Occipital lobe (tissue), 2 donors: ENCODE measurements around the gene CATSPERZ. TPM values are rescaled to one million over a fixed set of nuclear protein-coding genes. Genes with fewer than 3 reads are reported as not detected.

Source experiments
- DNase-seq: peaks from one replicate; lab custom pipeline; 2025; lab: John Stamatoyannopoulos, UW
- total RNA-seq: library from RNA; depleted of rRNA; stranded (reverse); fragments of >200 nt; gene quantifications from one replicate; pipeline ENCODE4 v1.2.3, GENCODE V29; 2014

CATSPERZ gene
- 1.7 TPM for total RNA-seq

- DNase-seq: no peak
Measured at GRCh38 chr11:64299847-64300648, at the start of gene CATSPERZ. CATSPERZ (plus strand) TSS chr11:64300358; CDS start chr11:64300411, 53 bp downstream.

- no peak for DNase-seq
Measured at GRCh38 chr11:64250415-64251015, 49.6 kb upstream of the CATSPERZ start.

- no peak for DNase-seq
Measured at GRCh38 chr11:64251016-64251752, 49.0 kb upstream of the CATSPERZ start, which contains the start of gene PLCB3. PLCB3 (plus strand) TSS chr11:64251530; CDS start chr11:64251650, 120 bp downstream.

- DNase-seq: no peak
Measured at GRCh38 chr11:64251753-64252002, 48.5 kb upstream of the CATSPERZ start.

GRCh38 chr11:64252003-64252872 is 47.9 kb upstream of the CATSPERZ start:
- no peak for DNase-seq

GRCh38 chr11:64253043-64253442 is 47.1 kb upstream of the CATSPERZ start:
- DNase-seq: no peak

GRCh38 chr11:64253481-64253880 is 46.7 kb upstream of the CATSPERZ start:
- DNase-seq: no peak

GRCh38 chr11:64254326-64254725 is 45.8 kb upstream of the CATSPERZ start:
- no peak for DNase-seq

- no peak for DNase-seq
Measured at GRCh38 chr11:64255135-64256128, 44.7 kb upstream of the CATSPERZ start.

GRCh38 chr11:64256300-64256699 is 43.9 kb upstream of the CATSPERZ start:
- DNase-seq: no peak

- no peak for DNase-seq
Measured at GRCh38 chr11:64258356-64258755, 41.8 kb upstream of the CATSPERZ start.

GRCh38 chr11:64258946-64259532 is 41.1 kb upstream of the CATSPERZ start:
- DNase-seq: no peak

GRCh38 chr11:64259533-64260067 is 40.6 kb upstream of the CATSPERZ start:
- DNase-seq: no peak

- DNase-seq: no peak
Measured at GRCh38 chr11:64260147-64260708, 39.9 kb upstream of the CATSPERZ start.

GRCh38 chr11:64261556-64262080 is 38.5 kb upstream of the CATSPERZ start:
- DNase-seq: no peak

- no peak for DNase-seq
Measured at GRCh38 chr11:64262271-64263002, 37.7 kb upstream of the CATSPERZ start.

GRCh38 chr11:64263021-64263946 is 36.9 kb upstream of the CATSPERZ start:
- no peak for DNase-seq
